Adrenal gland (tissue), 12 donors: ENCODE results near the gene LRRK1. TPM values are rescaled to one million over a fixed set of nuclear protein-coding genes. Genes with fewer than 3 reads are reported as not detected.

Source experiments
- DNase-seq, 7 donors: peaks; one replicate each; pipeline ENCODE4 v3.0.0-alpha.2; 2019 to 2020
- H3K27ac ChIP-seq, 5 donors: fragments of 200-600 bp; sonication (generic) in 4 of 5; 1 replicate in 3 of 5; 2 replicates in 2 of 5; pipeline versions ENCODE4 v1.5.1 to v1.8.0; 2016 to 2020; ENCODE audit warnings: mild to moderate bottlenecking in 1 of 5
- H3K27me3 ChIP-seq: fragments of 200-600 bp; 2 replicates; pipeline ENCODE4 v1.8.0; 2021
- H3K36me3 ChIP-seq, 2 donors: fragments of 200-600 bp; replicated peaks in 1 of 2; 1 replicate in 1 of 2; 2 replicates in 1 of 2; pipeline versions ENCODE4 v1.5.1 to v1.8.0; 2018 to 2022
- H3K4me1 ChIP-seq, 2 donors: fragments of 200-600 bp; replicated peaks in 1 of 2; 1 replicate in 1 of 2; 2 replicates in 1 of 2; pipeline versions ENCODE4 v1.5.1 to v1.8.0; 2018 to 2021
- H3K4me3 ChIP-seq, 4 donors: fragments of 200-600 bp; sonication (generic) in 3 of 4; one replicate each; pipeline ENCODE4 v1.5.1; 2016 to 2018
- H3K9me3 ChIP-seq, 3 donors: fragments of 200-600 bp; sonication (generic) in 1 of 3; replicated peaks in 1 of 3; 1 replicate in 2 of 3; 2 replicates in 1 of 3; pipeline versions ENCODE4 v1.5.1 to v1.8.0; 2016 to 2021
- POLR2A ChIP-seq, 2 donors: fragments of 450-650 bp; IDR thresholded peaks; one replicate each; pipeline ENCODE4 v1.6.1; 2017; ENCODE audit warnings: antibody characterized with exemption in 2 of 2, mild to moderate bottlenecking in 2 of 2, moderate library complexity in 1 of 2
- WGBS, 4 donors: extraction: QIAGEN DNeasy Blood & Tissue Kit in 2 of 4; methylation state at CpG; one replicate each; pipeline versions ENCODE4 v1.1.5 to v1.1.7; 2013 to 2017; 5-methylcytosine and 5-hydroxymethylcytosine counted together
- intact Hi-C, 2 donors: fragments of 100-400 bp; cut with DNase I; formaldehyde crosslinking; loops; one replicate each; pipeline versions ENCODE4 v1.14.1 to v1.15.0; 2022 to 2023
- polyA plus RNA-seq, 3 donors: library from polyadenylated mRNA; stranded (reverse); fragments of 200-250 nt in 2 of 3; fragments of 350-450 nt in 1 of 3; fragmentation: Illumina TruSeq in 1 of 3; extraction: RNeasy Lipid Tissue Mini Kit (QIAGEN cat#74804) in 1 of 3; gene quantifications; one replicate each; pipeline ENCODE4 v1.2.3, GENCODE V29; 2013 to 2014
- total RNA-seq, 9 donors: library from RNA; depleted of rRNA in 4 of 9; stranded (reverse); fragments of >200 nt in 4 of 9; fragments of 120-200 nt in 1 of 9; fragmentation: NEBNext Ultra II Directional in 1 of 9; extraction: Animal tissue kit (Norgen Biotek cat#: 25700) in 1 of 9; gene quantifications; one replicate each; pipeline versions ENCODE4 v1.1.0 to v1.2.4, GENCODE V29; 2013 to 2023
- TF ChIP-seq, protein P1 (sequence below), 6 experiments: fragments of 450-650 bp in 4 of 6; fragments of 200-600 bp in 2 of 6; sonication (generic) in 1 of 6; IDR thresholded peaks; 1 replicate in 5 of 6; 2 replicates in 1 of 6; pipeline versions ENCODE4 v1.5.1 to v1.8.0; 2016 to 2021; ENCODE audit warnings: antibody characterized with exemption in 6 of 6, mild to moderate bottlenecking in 2 of 6, moderate library complexity in 1 of 6
- donor health status: healthy with polysubstance abuse.
- donor health status: Bipolar disorder and iron deficiency.
- donor health status: DM: yes; HTN: yes; CAD: no.
- donor health status: DM: no; HTN: no; CAD: no.
- donor health status: DM: no; HTN: no; CAD: no.
- donor health status: DM: yes; HTN: yes; CAD: no.

Gene LRRK1
- total and polyA plus RNA-seq, 12 donors = 0.44 to 13.1 (median 7.7) TPM

DNA sequence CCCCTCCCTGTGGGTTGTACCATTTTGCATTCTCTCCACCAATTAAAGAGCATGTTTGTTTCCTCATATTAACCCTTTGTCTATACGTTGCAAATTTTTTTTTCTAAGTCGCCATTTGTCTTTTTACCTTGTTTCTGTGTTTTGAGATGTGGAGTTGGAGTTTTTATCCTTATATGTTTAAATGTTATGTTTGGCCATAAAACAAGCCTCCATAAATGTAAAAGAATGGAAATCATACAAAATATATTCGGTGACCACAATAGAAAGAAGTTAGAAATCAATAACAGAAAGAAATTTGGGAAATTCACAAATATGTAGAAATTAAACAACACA lies 29.2 kb downstream of the LRRK1 start:
- no peaks in the 10 kb centered on the region for H3K4me1 ChIP-seq
- no peaks in the 10 kb centered on the region for H3K36me3 ChIP-seq
- intact Hi-C loops = no loop called here
- WGBS, 4 donors = 77 to 84% (median 83%) methylated on average over 3 of the region's 3 CpGs
- H3K27me3 ChIP-seq = no peaks in the 10 kb centered on the region
- no peak for DNase-seq
- H3K4me3 ChIP-seq = no peak overlapping the region
- H3K27ac ChIP-seq = no peak overlapping the region
- TF ChIP-seq, protein P1, sequence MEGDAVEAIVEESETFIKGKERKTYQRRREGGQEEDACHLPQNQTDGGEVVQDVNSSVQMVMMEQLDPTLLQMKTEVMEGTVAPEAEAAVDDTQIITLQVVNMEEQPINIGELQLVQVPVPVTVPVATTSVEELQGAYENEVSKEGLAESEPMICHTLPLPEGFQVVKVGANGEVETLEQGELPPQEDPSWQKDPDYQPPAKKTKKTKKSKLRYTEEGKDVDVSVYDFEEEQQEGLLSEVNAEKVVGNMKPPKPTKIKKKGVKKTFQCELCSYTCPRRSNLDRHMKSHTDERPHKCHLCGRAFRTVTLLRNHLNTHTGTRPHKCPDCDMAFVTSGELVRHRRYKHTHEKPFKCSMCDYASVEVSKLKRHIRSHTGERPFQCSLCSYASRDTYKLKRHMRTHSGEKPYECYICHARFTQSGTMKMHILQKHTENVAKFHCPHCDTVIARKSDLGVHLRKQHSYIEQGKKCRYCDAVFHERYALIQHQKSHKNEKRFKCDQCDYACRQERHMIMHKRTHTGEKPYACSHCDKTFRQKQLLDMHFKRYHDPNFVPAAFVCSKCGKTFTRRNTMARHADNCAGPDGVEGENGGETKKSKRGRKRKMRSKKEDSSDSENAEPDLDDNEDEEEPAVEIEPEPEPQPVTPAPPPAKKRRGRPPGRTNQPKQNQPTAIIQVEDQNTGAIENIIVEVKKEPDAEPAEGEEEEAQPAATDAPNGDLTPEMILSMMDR (IDR thresholded peaks at IDR 0.05) = no peak
- no peak for TF ChIP-seq POLR2A (IDR thresholded peaks at IDR 0.05)
- no peaks in the 10 kb centered on the region for H3K9me3 ChIP-seq

DNA sequence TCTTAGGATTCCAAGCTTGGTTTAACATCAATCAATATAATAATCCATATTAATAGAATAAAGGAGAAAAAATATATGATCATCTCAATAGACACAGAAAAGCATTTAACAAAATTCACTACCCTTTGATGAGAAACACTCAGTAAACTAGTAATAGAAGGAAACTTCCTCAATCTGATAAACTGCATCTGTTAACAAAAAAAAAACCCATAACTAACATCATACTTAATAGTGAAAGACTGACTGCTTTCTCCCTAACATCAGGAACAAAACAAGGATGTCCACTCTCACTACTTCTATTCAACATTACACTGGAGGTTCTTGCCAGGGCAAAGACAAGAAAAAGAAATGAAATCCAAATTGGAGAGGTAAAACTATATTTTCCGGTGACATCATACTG lies 30.5 kb downstream of the LRRK1 start:
- Histone ChIP-seq H3K4me1 (no peaks in the 10 kb centered on the region), H3K27me3 (no peaks in the 10 kb centered on the region), H3K9me3 (no peaks in the 10 kb centered on the region), H3K4me3 (no peak overlapping the region), H3K27ac (no peak overlapping the region), H3K36me3 (no peaks in the 10 kb centered on the region)
- 93 to 98% (median 96%) methylated on average over 1 of the region's 1 CpG for WGBS, 4 donors
- no peak for DNase-seq
- TF ChIP-seq POLR2A (IDR thresholded peaks at IDR 0.05) = no peak
- TF ChIP-seq, protein P1 (IDR thresholded peaks at IDR 0.05) = no peak
- intact Hi-C loops = no loop called here

DNA sequence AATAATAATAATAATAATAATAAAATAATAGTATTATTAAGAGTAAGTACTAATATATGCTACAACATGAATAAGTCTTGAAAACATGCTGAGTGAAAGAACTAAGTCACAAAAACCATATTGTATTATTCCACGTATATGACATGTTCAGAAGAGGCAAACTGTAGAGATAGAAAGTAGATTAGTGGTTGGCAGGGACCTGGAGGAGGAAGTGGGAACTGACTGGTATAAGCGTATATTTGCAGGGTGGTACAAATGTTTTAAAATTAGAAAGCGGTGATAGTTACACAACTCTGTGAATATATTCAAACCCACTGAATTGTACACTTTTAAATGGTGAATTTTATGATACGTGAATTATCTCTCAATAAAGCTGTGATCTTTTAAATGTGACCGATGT lies 32.8 kb downstream of the LRRK1 start:
- no peaks in the 10 kb centered on the region for H3K4me1 ChIP-seq
- H3K27me3 ChIP-seq = no peaks in the 10 kb centered on the region
- intact Hi-C loops = no loop called here
- no peaks in the 10 kb centered on the region for H3K9me3 ChIP-seq
- no peak for DNase-seq
- no peaks in the 10 kb centered on the region for H3K36me3 ChIP-seq
- 75 to 80% (median 79%) methylated on average over 5 of the region's 5 CpGs for WGBS, 4 donors
- H3K4me3 ChIP-seq = no peak overlapping the region
- TF ChIP-seq, protein P1 (IDR thresholded peaks at IDR 0.05) = no peak
- no peak for TF ChIP-seq POLR2A (IDR thresholded peaks at IDR 0.05)
- H3K27ac ChIP-seq = no peak overlapping the region

DNA sequence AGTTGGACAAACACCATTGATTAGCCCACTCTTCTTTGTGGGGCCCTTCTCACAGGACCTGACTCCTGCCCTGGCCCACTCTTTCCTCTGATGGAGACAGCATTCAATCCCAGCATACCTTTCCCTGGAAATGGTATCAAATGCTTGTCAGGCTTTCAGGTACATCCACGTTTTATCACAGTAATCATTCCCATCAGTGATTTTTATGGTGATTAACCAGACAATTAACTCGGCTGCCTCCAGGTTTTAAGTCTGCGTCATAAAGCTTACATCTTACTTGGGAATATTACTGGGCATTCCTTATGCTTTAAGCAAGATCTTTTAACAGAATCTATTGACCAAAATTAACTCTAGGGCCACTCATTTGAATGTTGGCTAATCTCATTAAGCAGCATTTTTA lies 33.4 kb downstream of the LRRK1 start:
- H3K27ac ChIP-seq = no peak overlapping the region
- WGBS, 4 donors = 53 to 73% (median 66%) methylated on average over 3 of the region's 3 CpGs
- intact Hi-C loops = no loop called here
- no peaks in the 10 kb centered on the region for H3K9me3 ChIP-seq
- TF ChIP-seq, protein P1 (IDR thresholded peaks at IDR 0.05) = no peak
- TF ChIP-seq POLR2A (IDR thresholded peaks at IDR 0.05) = no peak
- DNase-seq = no peak
- no peaks in the 10 kb centered on the region for H3K36me3 ChIP-seq
- H3K4me3 ChIP-seq = no peak overlapping the region
- H3K4me1 ChIP-seq = no peaks in the 10 kb centered on the region
- no peaks in the 10 kb centered on the region for H3K27me3 ChIP-seq
